ENCODE results near the gene ITGA7.

ITGA7 gene

GRCh38 chr12:55636853-55637252 is 70.9 kb downstream of the ITGA7 start, which contains the start of gene OR10P1:
Gene OR10P1, plus strand, starts transcription at chr12:55636892. Its CDS starts 0 bp downstream, at chr12:55636892.
- DNase-seq: no peak

GRCh38 chr12:55636116-55636655 is 71.5 kb downstream of the ITGA7 start:
- no peak for DNase-seq
